Measurements from ENCODE around the gene SLC17A9.

GRCh38 chr20:62925076-62925419, 27.5 kb upstream of the SLC17A9 start:
- no peak for TF ChIP-seq CTCF (conservative IDR thresholded peaks at IDR 0.05; ENCODE audit: low read depth, low read length)
- TF ChIP-seq EZH2 (IDR thresholded peaks at IDR 0.05; ENCODE audit: low read length, unreplicated experiment), result no peak
